Measurements from ENCODE around the gene UBR4. TPM values are rescaled to one million over a fixed set of nuclear protein-coding genes. Genes with fewer than 3 reads are reported as not detected.

The UBR4 gene
- total RNA-seq, result 137 and 181 TPM in 2 replicates

DNA sequence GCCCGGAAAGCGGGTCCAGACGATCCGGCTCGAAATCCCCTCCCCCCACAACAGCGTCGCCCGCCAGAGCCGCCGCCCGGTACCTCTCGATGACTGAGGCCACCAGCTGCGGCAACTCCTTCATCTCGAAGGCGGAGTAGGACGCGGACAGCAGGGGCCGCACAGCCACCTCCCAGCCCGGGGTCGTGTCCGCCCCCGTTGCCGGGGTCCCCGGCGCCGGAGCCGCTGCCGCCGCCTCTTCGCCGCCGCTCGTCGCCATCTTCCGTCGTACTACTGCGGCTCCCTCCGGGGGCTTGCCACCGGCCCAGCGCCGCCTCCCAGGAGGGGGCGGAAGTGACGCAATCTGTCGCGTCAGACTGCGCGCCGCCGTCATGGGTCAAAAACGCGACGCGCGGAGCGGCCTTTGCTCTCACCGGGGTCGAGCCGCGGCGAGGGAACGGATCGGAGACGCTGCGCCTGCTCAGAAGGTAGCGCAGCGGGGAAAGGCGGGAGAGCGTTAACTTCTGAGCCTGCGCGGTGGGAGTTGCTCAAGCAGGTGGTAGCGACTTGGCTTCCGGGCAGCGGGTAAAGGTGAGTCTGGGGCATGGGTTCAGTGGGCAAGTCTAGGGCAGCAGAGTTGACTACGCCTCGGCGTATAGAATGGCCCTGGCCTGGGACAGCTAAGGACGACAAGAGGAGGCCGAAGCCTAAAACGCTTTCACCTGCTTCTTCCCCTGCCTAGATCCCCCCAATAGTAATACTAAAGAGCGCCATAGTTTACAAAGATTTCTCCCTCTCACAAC, at the start of gene UBR4:
UBR4 (minus strand) TSS at position 277 of the 782 bp plus-strand sequence; CDS start at position 259, 18 bp downstream.

DNA sequence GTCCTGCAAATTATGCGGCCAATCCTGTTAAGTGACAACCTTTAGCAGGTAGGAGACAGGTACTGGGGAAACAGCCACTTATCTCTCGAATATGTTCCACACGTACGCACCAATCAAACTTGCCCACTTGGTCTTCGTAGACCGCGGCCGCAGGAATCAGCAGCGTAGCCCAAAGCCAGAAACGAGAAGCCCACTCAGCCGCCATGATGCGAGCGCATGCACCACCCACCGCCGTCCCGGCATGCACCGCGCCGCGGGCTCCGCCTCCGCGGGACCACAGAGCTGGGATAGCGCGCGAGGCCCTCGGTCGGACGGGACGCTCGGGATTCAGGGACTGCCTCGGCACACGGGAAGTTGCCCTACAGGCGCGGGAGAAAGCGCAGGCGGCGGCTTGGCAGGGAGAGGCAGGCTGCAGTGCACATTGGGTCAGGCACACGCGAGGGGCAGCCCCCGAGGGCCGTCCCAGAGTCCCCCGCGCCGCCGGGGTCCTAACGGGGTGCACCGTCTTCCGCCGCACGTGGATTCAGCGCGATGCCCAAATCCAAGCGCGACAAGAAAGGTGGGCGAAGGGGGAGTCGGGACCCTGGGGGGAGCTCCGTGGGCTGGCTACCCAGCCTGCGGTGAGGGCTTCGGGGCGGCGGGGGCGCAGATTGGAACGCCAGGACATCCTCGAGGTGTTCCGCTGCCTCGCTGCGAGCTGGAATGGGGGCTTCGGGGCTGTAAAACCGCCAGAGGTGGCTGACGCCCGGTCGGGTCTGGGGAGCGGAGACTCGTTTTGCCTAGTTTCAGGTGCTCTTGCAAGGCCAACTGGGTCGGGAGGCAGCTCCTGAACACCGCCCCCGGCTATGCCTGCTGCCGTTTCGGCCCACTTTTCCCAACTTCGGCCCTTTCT, 41.5 kb upstream of the UBR4 start, which contains the start of the genes EMC1 and MRTO4:
EMC1 (minus strand) TSS at position 220 of the 892 bp plus-strand sequence; CDS start at position 205, 15 bp downstream.
MRTO4 (plus strand) TSS at position 501 of the 892 bp plus-strand sequence; CDS start at position 532, 31 bp downstream.

Other genes starting within 250 kb of the UBR4 start
- 69.8 and 71.9 TPM in 2 replicates for gene EMC1, start 41.3 kb upstream of the UBR4 start, total RNA-seq
- gene MRTO4, start 41.5 kb upstream of the UBR4 start, total RNA-seq, result 16.4 and 17.4 TPM in 2 replicates
- 0.85 and 1.1 TPM in 2 replicates for gene AKR7A3, start 78.5 kb upstream of the UBR4 start, total RNA-seq
- 69.8 and 87.4 TPM in 2 replicates for gene AKR7A2, start 101.9 kb upstream of the UBR4 start, total RNA-seq
- gene SLC66A1, start 102.1 kb upstream of the UBR4 start, total RNA-seq, result 24.2 and 25.6 TPM in 2 replicates

All from hair follicle dermal papilla cell (primary cell).